ENCODE measurements around the gene PDRG1.

PDRG1 gene

DNA sequence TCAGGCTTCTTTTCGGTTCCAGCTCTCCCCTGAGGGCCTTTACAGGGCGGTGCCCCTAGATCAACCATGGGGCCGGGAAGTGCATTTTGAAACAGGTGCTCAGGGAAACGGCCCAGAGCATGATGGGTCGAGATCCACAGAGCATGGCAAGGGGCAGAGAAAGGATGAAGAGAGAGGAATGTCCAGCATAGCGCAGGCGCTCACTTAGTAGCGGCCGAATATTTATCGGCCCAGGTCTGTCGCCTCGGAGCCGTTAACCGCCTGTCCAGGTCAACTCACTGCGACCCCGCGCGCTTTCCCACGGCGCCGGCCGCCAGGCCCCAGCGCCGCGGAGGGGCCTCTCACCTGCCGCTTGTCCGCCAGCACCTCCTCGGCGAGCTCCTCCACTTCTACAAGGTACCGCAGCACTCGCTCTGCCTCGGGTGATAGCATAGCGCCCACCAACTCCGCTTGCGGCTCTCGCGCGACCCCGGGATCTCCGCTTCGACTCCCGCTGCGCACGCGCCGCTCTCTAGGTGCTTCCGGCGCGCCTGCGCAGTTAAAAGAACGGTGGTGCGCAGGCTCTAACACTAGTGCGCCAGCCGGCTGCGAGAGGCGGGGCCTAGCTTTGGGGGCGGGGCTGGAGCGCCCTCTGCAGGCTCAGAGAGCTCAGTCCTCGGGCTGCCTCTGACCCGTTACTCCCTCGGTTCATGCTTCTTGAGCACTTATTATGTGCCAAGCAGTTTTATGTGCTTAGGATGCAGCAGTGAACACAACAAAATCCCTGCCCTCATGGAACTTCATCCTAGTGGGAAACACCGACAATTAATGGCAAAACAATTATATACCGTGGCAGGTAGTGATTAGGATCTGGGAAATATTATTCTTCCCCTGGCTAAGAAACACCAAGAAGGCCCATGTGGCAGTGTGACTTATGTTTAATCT is at the start of gene PDRG1:
Gene PDRG1 (minus strand): TSS at position 517 of the 924 bp plus-strand sequence. CDS start 85 bp downstream, at position 432.
- DNase-seq: peak; percentile 99

DNA sequence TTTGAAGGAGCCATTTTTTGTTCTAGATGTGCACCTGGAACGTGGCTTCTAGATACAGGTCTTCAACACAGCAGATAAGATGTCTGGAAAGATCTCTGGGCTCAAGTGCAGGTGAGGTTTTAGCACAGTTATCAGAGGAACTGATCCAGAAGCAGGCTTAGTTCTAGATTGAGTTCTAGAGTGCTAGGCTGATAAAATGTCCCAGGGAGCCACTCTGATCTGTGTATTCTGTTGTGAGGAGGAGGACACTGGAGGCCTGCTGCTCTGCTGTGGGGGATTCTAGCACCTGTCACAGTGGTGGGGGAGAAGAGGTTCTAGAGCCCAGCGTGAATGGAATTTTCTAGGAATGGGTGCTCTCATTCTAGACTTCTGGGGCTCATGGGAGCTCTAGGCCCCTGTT is 46.4 kb upstream of the PDRG1 start:
- no peak for DNase-seq

DNA sequence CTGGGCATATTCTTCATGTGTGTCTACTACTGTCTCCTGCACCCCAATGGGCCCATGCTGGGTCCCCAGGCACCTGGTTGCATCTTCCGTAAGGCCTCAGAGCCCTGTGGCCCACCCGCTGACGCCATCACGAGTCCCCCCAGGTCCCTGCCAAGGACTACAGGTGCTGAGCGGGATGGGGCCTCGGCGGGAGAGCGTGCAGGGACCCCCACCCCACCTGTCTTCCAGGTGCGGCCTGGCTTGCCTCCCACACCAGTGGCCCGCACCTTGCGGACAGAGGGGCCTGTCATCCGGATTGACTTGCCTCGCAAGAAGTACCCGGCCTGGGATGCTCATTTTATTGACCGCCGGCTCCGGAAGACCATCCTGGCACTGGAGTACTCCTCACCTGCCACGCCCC is 45.1 kb upstream of the PDRG1 start:
- no peak for DNase-seq

DNA sequence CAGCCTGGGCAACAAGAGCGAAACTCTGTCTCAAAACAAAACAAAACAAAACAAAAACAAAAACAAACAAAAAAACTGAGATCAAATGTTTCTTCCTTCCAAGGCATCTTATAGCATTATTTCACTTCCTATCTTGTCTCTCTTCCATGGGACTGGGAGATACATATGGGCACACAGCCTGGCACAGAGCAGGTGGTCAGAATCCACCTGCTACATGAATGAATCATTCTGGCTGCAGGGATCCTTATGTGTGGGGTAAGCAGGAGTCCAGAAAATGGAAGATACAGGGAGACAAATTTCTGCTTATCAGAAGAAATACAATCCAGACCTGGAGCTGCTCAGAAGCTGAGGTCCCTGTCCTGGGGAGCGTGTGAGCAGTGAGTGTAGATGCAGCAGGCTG is 40.2 kb upstream of the PDRG1 start:
- DNase-seq: no peak

DNA sequence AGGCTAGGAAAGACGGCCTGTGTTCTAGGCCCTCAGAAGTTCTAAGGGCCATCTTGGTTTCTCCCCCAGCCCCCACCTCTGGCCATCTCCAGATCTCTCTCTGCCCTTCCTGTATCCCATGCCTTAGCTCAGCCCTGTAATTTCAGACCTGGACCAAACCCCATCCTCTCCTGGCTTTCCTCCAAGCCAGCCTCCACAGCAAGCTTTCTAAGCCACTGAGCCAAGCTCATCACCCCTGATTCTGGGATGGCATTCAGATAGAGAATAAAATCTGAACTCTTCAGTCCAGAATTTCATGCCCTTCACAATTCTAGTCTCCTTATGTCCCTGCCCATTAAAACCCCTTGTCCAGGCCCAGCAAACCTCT is 39.5 kb upstream of the PDRG1 start:
- peak; percentile 90 for DNase-seq

DNA sequence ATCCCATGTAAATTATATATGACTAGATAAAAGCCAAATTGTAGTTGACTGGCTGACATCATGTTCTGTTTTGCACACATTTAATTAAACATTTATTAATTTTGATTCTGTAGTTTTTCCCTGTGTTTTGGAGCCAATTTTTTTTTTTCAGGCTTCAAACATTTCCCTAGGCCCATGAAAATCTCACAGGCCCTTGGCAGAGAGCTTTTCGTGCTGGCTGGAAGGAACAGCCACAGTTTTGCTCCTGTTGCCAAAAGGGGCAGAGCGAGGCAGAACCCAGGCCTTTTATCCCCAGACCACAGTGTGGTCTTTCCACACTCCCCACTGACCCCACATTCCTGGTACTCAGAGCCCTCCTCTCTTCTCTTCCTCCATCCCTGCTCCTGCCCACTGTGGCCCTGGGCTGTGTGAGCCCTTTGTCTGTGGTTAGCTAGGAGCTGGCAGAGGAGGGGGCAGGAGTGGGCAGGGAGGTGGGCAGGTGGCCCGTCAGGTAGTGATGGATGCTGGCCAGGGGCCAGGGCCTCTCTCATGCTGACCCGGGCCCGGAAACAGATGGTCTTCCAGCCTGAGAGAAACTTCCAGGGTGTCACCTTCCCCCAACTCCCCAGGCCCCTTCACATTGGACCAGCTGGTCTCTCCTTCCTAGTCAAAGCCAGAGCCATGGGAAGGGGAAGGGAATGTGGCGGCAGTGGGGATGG is 38.9 kb upstream of the PDRG1 start:
- DNase-seq: peak; percentile 97

DNA sequence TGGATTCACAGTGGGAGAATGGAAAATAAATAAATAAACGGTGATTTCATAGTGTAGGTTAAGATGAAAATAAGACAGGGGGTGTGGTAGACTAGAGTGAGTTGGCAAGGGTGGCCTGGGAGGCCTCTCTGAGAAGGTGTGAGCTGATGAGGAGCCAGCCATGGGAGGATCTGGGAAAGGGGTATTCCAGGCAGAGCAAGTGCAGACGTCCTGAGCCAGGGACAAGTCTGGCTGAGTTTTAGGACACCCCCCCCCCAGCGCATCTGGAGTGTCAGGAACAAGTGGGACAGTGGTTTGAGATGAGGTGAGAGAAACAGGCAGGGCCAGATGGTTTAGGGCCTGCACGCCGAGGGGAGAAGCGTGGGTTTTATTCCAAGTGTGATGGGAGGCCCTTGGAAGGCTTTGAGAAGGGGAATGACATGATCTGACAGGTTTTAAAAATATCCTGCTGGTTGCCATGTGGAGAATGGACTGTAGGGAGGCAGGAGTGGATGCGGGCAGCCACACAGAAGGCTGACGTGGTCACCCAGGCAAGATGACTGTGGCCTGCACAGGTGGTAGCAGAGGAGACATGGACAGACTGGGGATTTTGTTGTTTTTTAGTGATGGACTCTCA is 37.3 kb upstream of the PDRG1 start:
- no peak for DNase-seq

DNA sequence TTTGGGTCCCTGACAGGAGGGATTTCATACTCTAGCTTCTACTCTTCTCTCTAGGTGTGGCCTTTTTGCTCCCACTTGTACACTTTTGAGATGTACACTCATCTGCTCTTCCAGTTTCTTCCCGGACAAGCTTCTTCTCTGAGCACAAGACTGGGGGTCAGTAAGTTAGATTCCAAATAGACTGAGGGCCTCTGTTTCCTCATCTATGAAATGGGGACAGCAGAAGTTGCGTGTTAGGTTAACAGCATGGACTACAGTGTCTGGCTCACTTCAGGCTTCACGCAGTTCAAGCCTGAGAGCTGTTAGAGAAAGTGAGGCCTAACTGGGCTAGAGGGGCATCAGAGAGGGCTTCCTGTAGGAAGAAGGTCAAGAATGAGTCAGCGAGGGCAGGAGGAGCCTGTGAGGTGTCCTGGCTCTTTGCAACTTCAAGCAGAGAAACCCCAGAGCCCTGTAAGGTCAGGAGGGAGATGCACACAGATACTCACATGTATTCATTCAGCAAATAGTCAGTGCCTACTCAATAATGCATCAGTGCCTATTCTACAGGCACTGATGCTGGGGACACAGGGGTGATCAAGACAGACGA is 36.7 kb upstream of the PDRG1 start:
- DNase-seq: no peak

DNA sequence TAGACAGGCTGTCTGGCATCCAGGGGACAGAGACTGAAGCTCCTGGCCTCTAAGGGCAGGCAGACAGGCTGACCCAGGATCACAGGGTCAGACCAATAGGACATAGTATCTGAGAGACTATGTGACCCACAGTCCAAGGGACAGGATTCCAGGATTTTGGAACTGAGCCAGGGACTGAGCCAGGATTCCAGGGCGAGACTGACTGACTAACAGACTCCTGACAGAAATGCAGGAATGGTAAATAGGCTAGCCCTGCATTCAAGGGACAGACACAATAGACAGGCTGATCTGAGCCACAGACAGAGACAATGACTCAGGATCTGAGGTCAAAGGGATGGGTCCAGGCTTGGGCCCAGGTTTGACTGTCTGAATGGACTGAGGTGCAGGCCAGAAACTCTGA is 35.9 kb upstream of the PDRG1 start:
- peak; percentile 45 for DNase-seq

DNA sequence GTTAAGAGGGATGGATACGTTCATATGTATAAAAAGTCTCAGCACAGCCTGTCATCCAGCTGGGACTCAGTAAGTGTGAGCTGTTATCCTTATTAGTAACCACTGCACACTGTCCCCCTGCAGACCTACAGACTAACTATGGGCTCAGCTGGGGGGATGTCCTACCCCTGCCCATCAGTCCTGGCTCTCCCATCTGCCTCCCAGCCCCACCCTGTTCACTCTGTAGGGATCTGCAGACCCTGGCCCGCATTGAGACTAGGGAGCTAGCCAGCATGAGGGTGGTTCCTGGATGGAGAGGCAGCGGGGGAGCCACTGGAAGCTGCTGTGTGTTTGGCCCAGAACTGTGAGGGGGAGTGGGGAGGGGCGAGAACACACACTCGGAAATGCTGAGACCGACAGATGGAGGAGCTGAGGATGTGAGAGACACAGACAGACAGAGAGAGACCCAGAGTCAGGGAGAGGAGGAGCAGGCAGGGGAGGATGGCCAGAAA is 33.2 kb upstream of the PDRG1 start:
- peak; percentile 50 for DNase-seq

DNA sequence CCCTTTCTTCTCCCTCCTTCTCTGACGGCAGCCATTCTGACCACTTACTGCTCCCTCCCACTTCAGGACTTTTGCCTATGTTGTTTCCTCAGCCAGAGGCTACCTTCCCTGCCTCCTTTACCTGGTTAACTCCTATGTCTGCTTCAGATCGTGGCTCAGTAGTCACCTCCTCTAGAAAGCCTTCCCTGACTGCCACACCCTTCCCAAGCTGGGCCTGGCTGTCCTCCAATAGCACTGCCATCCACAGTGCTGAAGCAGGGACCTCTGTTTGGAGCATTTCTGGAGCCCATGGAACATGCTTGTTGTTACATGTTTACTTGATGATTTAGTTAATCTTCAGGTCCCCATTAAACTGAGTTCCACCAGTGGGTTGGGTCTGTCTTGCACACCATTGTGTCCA is 29.9 kb upstream of the PDRG1 start:
- no peak for DNase-seq

DNA sequence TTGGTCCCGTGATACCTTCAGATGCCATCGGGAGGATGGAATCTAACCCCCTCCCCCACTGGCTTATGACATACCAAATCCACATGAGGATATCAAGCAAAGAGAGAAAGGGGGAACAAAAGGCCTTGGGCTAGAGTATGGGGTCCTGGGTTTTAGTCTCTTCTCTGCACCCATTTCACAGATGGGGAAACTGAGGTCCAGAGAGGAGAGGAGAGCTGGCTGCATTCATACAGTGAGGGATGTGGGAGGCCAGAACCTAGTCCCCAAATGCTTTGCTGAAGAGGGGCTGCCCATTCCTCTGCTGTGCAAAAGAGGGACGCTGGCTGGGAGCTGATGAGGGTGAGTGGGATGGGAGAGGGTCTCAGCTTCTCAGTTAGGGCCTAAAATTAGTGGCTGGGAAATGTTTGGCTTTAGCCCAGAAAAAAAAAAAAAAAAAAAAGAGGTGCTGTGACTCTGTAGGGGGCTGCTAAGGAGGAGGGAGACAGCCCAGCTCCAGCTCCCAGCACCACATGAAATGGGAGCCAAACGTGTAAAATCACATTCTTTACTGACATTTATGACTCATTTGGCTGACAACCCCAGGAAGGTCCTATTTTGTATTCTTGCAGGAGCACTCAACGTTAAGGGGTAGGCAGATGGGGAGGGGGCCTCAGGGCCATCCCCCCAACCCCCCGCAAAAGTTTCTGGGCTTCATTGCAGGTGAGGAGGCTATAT is 28.0 kb upstream of the PDRG1 start:
- no peak for DNase-seq

DNA sequence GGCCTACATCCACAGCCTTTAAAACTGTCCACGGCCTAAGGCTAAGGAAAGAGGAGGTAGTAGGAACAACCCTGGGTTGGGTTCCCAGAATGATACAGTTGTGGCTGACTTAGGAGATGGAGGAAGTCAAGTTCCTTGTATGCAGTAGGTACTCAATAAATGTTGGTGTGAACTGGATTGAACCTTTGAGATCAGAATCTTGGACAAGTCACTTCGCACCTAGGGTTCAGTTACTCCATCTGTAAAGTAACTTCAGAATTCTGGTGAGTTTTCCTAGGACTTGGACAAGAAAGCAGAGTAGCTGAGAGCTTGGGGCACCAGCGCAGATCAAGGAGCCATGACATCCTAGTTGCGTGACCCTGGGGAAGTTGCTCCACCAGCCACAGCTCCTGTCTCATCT is 25.2 kb upstream of the PDRG1 start:
- no peak for DNase-seq

DNA sequence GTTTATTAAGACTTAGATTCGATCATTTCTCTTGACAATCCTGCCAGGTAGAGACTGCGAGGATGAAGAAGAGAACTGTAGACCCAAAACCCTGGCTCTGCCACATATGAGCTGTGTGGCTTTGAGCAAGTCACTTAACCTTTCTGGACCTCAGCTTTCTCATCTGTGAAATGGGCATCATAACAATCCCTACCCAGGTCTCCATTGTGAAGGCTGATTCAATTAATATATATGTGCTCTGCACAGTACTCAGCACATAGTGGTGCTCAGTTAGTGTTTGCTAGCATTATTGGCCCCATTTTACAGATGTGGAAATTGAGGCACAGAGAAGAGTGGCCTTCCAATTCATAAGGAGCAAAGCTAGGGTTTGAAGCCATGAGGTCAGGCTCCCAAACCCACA is 24.0 kb upstream of the PDRG1 start:
- no peak for DNase-seq

DNA sequence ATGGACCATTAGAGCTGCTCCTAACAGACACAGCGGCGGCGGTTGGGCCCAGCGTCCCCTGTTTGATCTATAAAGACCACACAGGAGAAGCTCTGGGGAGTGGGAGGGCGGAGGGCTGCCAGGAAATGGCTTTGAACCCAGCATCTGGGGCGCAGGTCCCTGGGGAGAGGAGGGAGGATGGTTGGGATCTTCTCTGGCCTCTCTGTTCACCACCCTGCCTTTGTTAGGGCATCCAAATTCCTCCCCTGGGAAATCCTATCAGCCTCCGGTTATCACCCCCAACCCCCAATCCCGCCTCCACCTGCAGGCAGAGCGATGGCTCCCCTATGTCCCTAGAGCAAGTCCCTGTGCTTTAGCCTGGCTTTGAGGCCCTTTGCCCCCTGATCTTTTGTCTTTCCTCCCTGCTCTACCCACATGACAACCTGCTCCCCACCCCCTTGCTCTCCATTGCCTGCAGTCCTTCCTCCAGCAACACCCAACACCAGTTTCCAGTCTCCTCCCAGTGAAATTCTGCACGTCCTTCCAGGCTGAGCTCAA is 23.2 kb upstream of the PDRG1 start:
- peak; percentile 74 for DNase-seq

DNA sequence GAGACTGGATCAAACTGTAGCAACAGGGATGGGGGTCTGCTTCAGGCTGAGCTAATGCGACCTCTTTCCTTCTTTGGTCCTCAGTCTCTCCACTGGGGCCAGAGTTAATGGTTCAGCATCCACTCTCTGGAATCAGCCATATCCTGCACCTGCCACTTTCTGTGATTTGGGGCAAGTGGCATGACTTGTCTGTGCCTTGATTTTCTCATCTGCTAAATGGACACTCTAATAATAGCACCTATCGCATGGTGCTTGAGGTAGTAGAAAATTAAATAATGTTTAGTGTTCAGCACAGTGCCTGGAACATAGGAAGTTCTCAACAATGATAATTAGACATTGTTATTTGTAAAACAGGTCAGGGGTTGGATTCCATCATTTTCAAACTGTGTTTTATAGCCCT is 22.4 kb upstream of the PDRG1 start:
- no peak for DNase-seq

DNA sequence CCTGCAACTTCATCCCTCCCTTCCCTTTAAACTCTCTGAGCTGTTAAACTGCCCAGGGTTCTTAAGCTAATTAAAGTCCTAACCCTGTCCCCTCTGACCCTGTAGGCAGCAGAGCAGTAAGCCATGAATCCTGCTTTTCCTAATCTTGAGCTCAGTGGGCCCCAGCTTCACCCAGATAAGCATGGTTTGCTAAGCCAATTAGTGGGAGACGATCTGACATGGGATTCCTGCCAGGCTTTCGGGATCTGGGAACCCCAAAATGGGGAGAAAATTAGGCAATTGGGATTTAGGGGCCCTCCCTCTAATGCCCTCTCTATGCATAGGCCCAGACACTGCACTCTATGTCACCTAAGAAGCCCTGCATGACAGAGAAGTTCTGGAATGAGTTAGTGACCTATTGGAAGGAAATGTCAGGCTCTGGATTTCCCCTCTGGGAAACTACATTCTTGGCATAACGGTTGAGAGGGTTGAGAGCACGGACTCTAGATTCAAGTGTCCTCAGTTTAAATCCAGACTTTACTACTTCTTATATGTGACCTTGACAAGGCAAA is 20.7 kb upstream of the PDRG1 start:
- DNase-seq: no peak

DNA sequence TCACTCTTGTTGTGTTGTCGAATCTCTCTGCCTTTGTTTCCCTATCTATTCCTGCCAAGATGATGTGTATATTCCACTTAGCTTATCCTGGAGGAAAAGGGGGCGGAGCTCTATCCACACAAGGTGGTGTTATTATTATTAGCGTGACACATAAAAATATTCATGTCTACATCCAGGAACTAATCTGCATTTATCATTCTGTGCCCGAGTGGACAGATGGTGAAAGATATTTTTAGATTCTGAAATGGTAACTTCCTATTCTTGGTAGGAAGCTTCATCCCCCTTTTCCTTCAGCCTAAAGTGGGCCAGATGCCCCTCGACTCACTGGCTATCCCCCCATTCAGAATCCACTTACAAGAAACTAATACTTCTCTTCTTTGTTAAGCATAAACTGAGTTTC is 18.1 kb upstream of the PDRG1 start:
- peak; percentile 20 for DNase-seq

DNA sequence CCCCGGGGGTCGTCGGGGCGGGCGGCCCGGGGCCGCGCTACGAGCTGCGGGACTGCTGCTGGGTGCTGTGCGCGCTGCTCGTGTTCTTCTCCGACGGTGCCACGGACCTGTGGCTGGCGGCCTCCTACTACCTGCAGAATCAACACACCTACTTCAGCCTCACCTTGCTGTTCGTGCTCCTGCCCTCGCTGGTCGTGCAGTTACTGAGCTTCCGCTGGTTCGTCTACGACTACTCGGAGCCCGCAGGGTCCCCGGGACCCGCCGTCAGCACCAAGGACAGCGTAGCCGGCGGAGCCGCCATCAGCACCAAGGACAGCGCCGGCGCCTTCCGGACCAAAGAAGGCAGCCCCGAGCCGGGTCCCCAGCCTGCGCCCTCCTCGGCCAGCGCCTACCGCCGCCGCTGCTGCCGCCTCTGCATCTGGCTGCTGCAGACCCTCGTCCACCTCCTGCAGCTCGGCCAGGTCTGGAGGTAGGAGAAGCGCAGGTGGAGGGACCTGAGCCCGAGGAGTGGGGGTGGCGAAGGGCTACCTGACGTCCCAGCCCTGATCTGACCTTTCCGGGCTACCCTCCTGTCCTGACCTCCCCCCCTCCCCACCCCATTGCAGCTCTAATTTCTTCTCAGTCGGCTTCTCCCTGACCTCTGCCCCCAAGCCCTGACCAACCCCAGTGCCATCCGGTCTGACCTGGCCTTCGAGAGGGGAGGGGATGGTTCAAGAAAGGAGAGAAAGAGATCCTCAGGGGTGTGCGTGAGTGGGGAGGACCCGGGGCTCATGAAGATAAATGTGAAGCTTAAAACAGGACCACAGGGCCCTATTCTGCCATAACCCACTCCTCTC is 16.7 kb upstream of the PDRG1 start:
- peak; percentile 71 for DNase-seq

DNA sequence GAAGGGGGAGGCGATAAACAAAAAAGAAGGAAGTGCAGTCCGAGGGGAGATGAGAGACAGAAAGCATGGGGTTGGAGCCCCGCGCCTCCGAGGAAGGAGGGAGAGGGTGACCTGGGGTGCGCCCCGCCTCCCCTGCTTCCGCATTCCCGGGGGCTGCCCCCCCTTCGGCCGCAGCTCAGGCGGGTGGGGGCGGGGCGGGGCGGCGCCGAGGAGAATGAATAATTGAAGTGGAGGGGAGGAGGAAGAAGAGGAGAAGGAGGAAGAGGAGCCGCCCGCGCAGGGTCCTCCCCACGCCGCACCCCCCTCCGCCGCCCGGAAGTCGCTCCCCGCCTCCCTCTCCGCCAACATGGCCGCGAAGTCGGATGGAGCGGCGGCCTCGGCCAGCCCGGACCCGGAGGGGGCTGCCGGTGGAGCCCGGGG is 16.0 kb upstream of the PDRG1 start, which contains the start of gene XKR7:
Gene XKR7 (plus strand): TSS at position 322 of the 420 bp plus-strand sequence. CDS start 25 bp downstream, at position 347.
- peak; percentile 94 for DNase-seq
